Prostate gland (tissue), 2 donors: ENCODE data around the gene STEAP3. TPM values are rescaled to one million over a fixed set of nuclear protein-coding genes. Genes with fewer than 3 reads are reported as not detected.

Experiments used
- DNase-seq: peaks from one replicate; pipeline ENCODE4 v3.0.0-alpha.2; 2019; ENCODE audit warnings: low spot score
- H3K27ac ChIP-seq, 2 donors: fragments of 200-600 bp; sonication (generic); 2 replicates each; pipeline ENCODE4 v1.5.1; 2017 to 2019
- H3K27me3 ChIP-seq: fragments of 200-600 bp; sonication (generic); replicated peaks from 2 replicates; pipeline ENCODE4 v1.5.1; 2019; ENCODE audit not compliant: insufficient read depth
- H3K36me3 ChIP-seq, 2 donors: fragments of 200-600 bp; sonication (generic); 1 replicate in 1 of 2; 2 replicates in 1 of 2; pipeline versions ENCODE4 v1.5.1 to v1.8.1; 2017 to 2019
- H3K4me1 ChIP-seq: fragments of 200-600 bp; sonication (generic); replicated peaks from 2 replicates; pipeline ENCODE4 v1.5.1; 2019
- H3K4me3 ChIP-seq, 2 donors: fragments of 200-600 bp; sonication (generic); 2 replicates each; pipeline ENCODE4 v1.5.1; 2017 to 2019
- H3K9me3 ChIP-seq: fragments of 200-600 bp; sonication (generic); 2 replicates; pipeline ENCODE4 v1.5.1; 2017
- POLR2A ChIP-seq: fragments of 450-650 bp; IDR thresholded peaks from one replicate; pipeline ENCODE4 v1.6.1; 2016; ENCODE audit warnings: antibody characterized with exemption, mild to moderate bottlenecking
- POLR2AphosphoS5 ChIP-seq: sonication (generic); formaldehyde crosslinking; IDR thresholded peaks from one replicate; pipeline ENCODE4 v1.6.1; 2017; ENCODE audit warnings: antibody characterized with exemption
- WGBS: methylation state at CpG from one replicate; pipeline ENCODE4 v1.1.5; 2018; 5-methylcytosine and 5-hydroxymethylcytosine counted together
- intact Hi-C: fragments of 100-400 bp; cut with DNase I; formaldehyde crosslinking; loops from one replicate; pipeline ENCODE4 v1.14.2; 2022
- total RNA-seq, 2 donors: library from RNA; depleted of rRNA; stranded (reverse); fragments of >200 nt; gene quantifications; one replicate each; pipeline ENCODE4 v1.1.0, GENCODE V29; 2016
- TF ChIP-seq, protein P1 (sequence below), 4 experiments: fragments of 200-600 bp in 2 of 4; fragments of 450-650 bp in 2 of 4; sonication (generic) in 2 of 4; IDR thresholded peaks; 1 replicate in 3 of 4; 2 replicates in 1 of 4; pipeline ENCODE4 v1.5.1; 2016 to 2019; ENCODE audit warnings: antibody characterized with exemption in 4 of 4, mild to moderate bottlenecking in 2 of 4, moderate library complexity in 2 of 4

STEAP3 gene
- total RNA-seq, 2 donors from 2014 or later = 15.3 to 25.1 TPM

DNA sequence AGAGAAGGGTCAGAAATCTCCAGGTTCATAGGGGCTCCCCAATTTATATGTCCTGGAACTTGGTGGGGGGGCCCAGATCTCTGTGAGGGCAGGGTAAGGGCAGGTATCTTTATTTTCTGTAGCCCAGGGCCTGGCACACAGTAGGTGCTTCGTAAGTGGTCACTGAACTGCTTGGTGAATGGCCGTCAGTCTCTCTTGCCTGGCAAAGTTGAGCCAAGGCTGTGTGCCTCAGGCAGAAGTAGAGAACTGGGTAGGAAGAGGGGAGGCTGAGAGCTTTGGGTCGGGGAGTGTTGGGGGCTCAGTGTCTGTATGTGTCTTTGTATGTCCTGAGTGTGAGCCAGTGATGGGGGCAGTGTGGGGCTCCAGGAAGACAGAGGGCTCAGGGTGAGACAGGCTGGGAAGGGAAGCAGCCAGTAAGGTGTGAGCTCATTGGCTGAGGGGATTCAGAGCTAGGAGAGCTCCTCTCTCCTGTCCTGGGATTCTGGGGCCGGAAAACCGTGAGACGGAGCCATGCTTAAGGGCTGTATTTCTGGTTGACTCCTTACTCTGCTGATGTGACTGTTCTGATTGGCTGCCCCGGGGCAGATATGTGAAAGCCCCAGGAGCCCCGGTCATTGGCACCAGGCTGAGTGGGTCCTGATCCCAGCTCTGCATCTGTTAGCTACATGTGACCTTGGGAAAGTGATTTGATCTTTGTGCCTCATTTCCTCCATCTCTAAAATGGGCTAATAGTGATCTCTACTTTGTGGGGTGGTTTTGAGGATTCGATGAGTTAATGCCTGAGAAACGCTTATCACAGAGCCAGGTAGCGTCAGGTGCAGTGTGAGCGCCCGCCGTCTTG lies 30.3 kb downstream of the STEAP3 start:
- no peak for DNase-seq
- Histone ChIP-seq H3K4me3 (no peak overlapping the region), H3K9me3 (no peaks in the 10 kb centered on the region), H3K36me3 (no peaks in the 10 kb centered on the region), H3K27ac (no peak overlapping the region), H3K27me3 (no peaks in the 10 kb centered on the region), H3K4me1 (no peaks in the 10 kb centered on the region)
- WGBS = 86% methylated on average over 14 of the region's 14 CpGs
- no peak for TF ChIP-seq POLR2AphosphoS5
- TF ChIP-seq POLR2A = no peak
- TF ChIP-seq, protein P1, sequence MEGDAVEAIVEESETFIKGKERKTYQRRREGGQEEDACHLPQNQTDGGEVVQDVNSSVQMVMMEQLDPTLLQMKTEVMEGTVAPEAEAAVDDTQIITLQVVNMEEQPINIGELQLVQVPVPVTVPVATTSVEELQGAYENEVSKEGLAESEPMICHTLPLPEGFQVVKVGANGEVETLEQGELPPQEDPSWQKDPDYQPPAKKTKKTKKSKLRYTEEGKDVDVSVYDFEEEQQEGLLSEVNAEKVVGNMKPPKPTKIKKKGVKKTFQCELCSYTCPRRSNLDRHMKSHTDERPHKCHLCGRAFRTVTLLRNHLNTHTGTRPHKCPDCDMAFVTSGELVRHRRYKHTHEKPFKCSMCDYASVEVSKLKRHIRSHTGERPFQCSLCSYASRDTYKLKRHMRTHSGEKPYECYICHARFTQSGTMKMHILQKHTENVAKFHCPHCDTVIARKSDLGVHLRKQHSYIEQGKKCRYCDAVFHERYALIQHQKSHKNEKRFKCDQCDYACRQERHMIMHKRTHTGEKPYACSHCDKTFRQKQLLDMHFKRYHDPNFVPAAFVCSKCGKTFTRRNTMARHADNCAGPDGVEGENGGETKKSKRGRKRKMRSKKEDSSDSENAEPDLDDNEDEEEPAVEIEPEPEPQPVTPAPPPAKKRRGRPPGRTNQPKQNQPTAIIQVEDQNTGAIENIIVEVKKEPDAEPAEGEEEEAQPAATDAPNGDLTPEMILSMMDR (IDR thresholded peaks at IDR 0.05) = no peak
- intact Hi-C loops = loop anchor here (2.0 kb wide), 1 partner anchor 13 kb away; no protein-coding TSS in a partner anchor

GRCh38 chr2:119254601-119255080 lies 31.0 kb downstream of the STEAP3 start:
- Histone ChIP-seq H3K27me3 (no peaks in the 10 kb centered on the region), H3K27ac (no peak overlapping the region), H3K9me3 (no peaks in the 10 kb centered on the region), H3K4me3 (no peak overlapping the region), H3K36me3 (no peaks in the 10 kb centered on the region), H3K4me1 (no peaks in the 10 kb centered on the region)
- TF ChIP-seq POLR2A = no peak
- TF ChIP-seq, protein P1 (IDR thresholded peaks at IDR 0.05) = no peak
- TF ChIP-seq POLR2AphosphoS5 = no peak
- DNase-seq = no peak
- WGBS = 98% methylated on average over 10 of the region's 10 CpGs
- intact Hi-C loops = loop anchor here (2.0 kb wide), 1 partner anchor 14 kb away; no protein-coding TSS in a partner anchor

- intact Hi-C loops = loop anchor here (2.0 kb wide), 1 partner anchor 15 kb away; no protein-coding TSS in a partner anchor
- TF ChIP-seq POLR2A (no peak), POLR2AphosphoS5 (no peak)
- TF ChIP-seq, protein P1 (IDR thresholded peaks at IDR 0.05) = no peak
- Histone ChIP-seq H3K9me3 (no peaks in the 10 kb centered on the region), H3K27me3 (no peaks in the 10 kb centered on the region), H3K4me1 (no peaks in the 10 kb centered on the region), H3K36me3 (no peaks in the 10 kb centered on the region), H3K4me3 (no peak overlapping the region), H3K27ac (no peak overlapping the region)
- 63% methylated on average over 12 of the region's 12 CpGs for WGBS
- DNase-seq = no peak
These were observed 32.3 kb downstream of the STEAP3 start for GRCh38 chr2:119255760-119256581.

GRCh38 chr2:119256582-119256921 lies 32.9 kb downstream of the STEAP3 start:
- no peak overlapping the region for H3K4me3 ChIP-seq
- intact Hi-C loops = no loop called here
- DNase-seq = no peak
- no peaks in the 10 kb centered on the region for H3K4me1 ChIP-seq
- WGBS = 95% methylated on average over 2 of the region's 2 CpGs
- TF ChIP-seq POLR2A = no peak
- TF ChIP-seq, protein P1 (IDR thresholded peaks at IDR 0.05) = no peak
- no peak for TF ChIP-seq POLR2AphosphoS5
- H3K27me3 ChIP-seq = no peaks in the 10 kb centered on the region
- H3K9me3 ChIP-seq = no peaks in the 10 kb centered on the region
- H3K36me3 ChIP-seq = no peaks in the 10 kb centered on the region
- no peak overlapping the region for H3K27ac ChIP-seq
